LNCaP clone FGC (cell line): ENCODE measurements around the gene MAP3K19.
A peak's percentile ranks its signal among the peaks of the same experiment; 100 is the strongest.

Source experiments
- DNase-seq: peaks from one replicate; pipeline ENCODE4 v3.0.0-alpha.2; 2011; ENCODE audit warnings: low read depth
- H3K4me3 ChIP-seq: 2 replicates; pipeline ENCODE4 v1.5.1; 2011; ENCODE audit warnings: mild to moderate bottlenecking, low read depth, low read length, control low read depth
- TF ChIP-seq, protein P1 (sequence below): IDR thresholded peaks from 2 replicates; pipeline ENCODE4 v1.5.1; 2012; ENCODE audit warnings: mild to moderate bottlenecking; ENCODE audit not compliant: control insufficient read depth, insufficient read depth; ENCODE audit errors: extremely low read depth

Gene MAP3K19, protein sequence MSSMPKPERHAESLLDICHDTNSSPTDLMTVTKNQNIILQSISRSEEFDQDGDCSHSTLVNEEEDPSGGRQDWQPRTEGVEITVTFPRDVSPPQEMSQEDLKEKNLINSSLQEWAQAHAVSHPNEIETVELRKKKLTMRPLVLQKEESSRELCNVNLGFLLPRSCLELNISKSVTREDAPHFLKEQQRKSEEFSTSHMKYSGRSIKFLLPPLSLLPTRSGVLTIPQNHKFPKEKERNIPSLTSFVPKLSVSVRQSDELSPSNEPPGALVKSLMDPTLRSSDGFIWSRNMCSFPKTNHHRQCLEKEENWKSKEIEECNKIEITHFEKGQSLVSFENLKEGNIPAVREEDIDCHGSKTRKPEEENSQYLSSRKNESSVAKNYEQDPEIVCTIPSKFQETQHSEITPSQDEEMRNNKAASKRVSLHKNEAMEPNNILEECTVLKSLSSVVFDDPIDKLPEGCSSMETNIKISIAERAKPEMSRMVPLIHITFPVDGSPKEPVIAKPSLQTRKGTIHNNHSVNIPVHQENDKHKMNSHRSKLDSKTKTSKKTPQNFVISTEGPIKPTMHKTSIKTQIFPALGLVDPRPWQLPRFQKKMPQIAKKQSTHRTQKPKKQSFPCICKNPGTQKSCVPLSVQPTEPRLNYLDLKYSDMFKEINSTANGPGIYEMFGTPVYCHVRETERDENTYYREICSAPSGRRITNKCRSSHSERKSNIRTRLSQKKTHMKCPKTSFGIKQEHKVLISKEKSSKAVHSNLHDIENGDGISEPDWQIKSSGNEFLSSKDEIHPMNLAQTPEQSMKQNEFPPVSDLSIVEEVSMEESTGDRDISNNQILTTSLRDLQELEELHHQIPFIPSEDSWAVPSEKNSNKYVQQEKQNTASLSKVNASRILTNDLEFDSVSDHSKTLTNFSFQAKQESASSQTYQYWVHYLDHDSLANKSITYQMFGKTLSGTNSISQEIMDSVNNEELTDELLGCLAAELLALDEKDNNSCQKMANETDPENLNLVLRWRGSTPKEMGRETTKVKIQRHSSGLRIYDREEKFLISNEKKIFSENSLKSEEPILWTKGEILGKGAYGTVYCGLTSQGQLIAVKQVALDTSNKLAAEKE (N-terminal part only)

DNA sequence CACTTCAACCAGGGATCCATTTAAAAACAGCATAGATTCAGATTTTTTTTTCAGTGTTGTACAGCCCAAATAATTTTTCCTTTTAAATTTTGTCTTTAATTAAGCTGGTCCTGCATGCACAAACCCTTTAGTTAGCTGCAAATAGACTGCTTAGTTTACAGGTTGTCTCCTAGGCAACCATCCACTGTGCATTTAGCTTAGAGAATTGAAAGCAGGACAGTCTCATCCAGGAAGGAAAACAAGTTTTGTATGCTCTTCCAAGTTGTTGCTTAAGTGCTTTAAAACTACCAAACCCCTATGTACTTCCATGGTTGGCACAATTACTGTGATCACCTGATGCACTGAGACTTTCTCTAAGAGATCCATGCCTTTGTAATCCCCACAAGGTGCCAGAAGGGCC is at the start of gene MAP3K19:
Gene MAP3K19 (minus strand): TSS at position 148 of the 400 bp plus-strand sequence. CDS start 22,800 bp downstream, outside the sequence.
- TF ChIP-seq, protein P1, sequence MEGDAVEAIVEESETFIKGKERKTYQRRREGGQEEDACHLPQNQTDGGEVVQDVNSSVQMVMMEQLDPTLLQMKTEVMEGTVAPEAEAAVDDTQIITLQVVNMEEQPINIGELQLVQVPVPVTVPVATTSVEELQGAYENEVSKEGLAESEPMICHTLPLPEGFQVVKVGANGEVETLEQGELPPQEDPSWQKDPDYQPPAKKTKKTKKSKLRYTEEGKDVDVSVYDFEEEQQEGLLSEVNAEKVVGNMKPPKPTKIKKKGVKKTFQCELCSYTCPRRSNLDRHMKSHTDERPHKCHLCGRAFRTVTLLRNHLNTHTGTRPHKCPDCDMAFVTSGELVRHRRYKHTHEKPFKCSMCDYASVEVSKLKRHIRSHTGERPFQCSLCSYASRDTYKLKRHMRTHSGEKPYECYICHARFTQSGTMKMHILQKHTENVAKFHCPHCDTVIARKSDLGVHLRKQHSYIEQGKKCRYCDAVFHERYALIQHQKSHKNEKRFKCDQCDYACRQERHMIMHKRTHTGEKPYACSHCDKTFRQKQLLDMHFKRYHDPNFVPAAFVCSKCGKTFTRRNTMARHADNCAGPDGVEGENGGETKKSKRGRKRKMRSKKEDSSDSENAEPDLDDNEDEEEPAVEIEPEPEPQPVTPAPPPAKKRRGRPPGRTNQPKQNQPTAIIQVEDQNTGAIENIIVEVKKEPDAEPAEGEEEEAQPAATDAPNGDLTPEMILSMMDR: no peak
- no peak within 1 kb of the TSS for H3K4me3 ChIP-seq
- peak; percentile 36 for DNase-seq

DNA sequence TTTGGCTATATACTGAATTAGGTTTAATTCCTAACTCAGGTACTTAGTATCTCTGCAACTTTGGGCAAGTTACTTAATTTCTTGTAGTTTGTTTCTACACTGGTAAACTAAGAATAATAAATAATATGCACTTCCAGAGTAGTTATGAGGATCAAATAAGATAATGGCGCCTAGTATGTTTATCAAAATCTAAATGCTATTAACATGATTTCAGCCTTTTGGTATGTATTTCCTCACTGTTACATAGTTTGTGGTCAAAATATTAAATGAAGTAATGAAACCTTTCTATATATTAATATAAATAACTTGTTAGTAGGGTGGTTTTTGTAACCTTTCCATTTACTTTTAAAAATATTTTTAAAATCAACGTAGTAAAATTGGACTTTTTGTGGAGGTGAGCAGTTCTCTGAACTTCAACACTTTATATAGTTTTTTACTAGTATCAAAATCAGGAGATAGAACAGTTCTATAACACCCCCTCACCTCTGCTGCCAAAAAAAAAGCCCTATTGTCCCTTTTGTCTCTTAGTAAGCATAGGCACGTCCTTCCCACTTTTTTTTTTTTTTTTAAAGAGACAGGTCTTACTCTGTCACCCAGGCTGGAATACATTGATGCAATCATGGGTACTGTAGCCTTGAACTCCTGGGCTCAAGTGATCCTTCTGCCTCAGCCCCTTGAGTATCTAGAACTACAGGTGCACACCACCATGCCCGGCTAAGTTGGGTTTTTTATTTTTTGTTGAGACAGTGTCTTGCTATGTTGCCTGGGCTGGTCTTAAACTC is 49.6 kb upstream of the MAP3K19 start:
- no peak overlapping the region for H3K4me3 ChIP-seq
- no peak for DNase-seq
- TF ChIP-seq, protein P1: no peak

DNA sequence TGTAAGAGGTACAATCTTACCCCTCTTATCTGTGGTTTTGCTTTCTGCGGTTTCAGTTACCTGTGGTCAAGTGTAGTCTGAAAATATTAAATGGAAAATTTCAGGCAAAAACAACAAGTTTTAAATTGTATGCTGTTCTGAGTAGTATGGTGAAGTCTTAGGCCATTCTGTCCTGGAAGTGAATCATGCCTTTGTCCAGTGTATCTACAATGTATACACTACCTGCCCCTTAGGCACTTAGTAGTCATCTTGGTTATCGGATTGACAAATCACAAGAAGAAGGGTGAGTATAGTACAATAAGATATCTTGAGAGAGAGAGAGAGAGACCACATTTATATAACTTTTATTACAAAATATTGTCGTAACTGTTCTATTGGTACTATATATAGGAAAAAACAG is 48.3 kb upstream of the MAP3K19 start:
- TF ChIP-seq, protein P1: no peak
- no peak overlapping the region for H3K4me3 ChIP-seq

DNA sequence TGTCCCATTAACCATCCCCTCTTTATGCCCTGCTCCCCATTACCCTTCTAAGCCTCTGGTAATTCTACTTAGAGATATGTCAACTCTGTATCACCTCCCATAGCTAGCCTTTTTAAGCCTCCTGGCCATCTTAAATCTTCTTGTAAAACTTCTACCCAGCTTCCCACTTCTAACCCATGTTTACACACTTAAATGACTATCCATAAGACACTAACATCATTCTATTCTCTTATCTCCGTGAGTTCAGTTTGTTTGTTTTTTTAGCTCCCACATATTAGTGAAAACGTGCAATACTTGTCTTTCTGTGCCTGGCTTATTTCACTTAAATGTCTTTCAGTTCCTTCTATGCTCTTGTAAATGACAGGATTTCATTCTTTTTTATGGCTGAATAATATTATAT is 47.3 kb upstream of the MAP3K19 start:
- no peak for DNase-seq
- TF ChIP-seq, protein P1: no peak
- no peak overlapping the region for H3K4me3 ChIP-seq

More for the DNA sequence above, 48.3 kb upstream of the MAP3K19 start:
- DNase-seq: no peak

DNA sequence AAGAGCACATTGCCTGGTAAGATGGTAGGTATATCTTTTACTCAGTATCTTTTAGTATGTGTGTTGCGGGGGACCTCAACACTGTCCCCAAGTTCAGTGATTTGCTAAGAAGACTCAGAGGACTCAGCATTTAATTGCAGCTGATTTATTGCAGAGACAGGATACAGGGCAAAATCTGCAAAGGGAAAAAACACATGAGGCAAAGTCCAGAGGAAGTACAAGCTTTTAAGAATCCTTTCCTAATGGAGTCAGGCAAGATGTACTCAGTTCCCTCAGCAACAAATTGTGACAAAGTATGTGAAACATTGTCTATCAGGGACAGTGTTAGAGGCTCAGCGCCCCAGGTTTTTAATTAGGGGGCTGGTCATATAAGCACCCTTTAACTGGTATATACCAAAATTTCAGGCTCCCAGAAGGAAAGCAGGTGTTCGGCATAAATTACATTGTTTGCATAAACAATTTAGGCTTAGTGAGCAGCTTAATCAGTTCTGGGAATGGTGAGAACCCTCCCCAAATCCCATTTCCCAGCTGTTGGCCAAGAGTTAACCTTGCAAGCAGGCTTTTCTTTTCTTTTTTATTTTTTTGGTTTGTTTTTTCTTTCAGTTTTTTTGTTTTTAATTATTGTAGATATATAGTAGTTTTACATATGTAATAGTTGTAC is 46.6 kb upstream of the MAP3K19 start:
- H3K4me3 ChIP-seq: no peak overlapping the region
- TF ChIP-seq, protein P1: no peak
- no peak for DNase-seq

DNA sequence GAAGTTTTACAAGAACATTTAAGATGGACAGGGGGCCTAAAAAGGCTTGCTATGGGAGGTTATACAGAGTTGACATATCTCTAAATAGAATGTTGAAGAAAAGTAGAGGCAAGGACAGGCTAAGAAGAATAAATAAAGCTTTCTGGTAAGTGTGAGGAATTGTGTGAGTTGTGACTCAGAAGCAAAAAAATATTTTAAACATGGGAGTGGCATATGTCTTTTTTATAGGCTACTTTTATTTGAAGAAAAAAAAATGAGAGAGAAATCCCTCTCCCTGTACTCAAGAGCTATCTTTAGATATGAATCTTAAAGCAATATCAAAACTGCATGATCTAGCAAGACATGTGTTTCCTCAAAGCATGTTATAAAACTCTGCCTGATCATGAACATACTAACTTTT is 45.9 kb upstream of the MAP3K19 start:
- no peak for DNase-seq
- H3K4me3 ChIP-seq: no peak overlapping the region
- TF ChIP-seq, protein P1: no peak
